ENCODE data around the gene LDLRAD4. TPM values are rescaled to one million over a fixed set of nuclear protein-coding genes. Genes with fewer than 3 reads are reported as not detected.

LDLRAD4 gene
- total and polyA plus RNA-seq, 2 experiments from 2014 or later, result 0.73 to 1.9 TPM

GRCh38 chr18:13477147-13477683 is 258.7 kb downstream of the LDLRAD4 start:
- peaks cover 5% of the 10 kb centered on the region; the same call in 1 of the 3 replicates for H3K9me3 Mint-ChIP-seq
- Histone ChIP-seq H3K9me2 (ENCODE audit: insufficient read depth) (no peaks in the 10 kb centered on the region), H3K79me2 (replicated peaks; ENCODE audit: insufficient read depth) (no peaks in the 10 kb centered on the region), H4K20me1 (replicated peaks; ENCODE audit: insufficient read depth) (no peaks in the 10 kb centered on the region), H2AFZ (no peak overlapping the region), H3K4me1 (ENCODE audit: insufficient read depth) (no peaks in the 10 kb centered on the region), H3F3A (replicated peaks; ENCODE audit: low read depth) (no peaks in the 10 kb centered on the region), H3K4me3 (no peak overlapping the region), H3K36me3 (ENCODE audit: insufficient read depth) (no peaks in the 10 kb centered on the region), H3K27me3 (ENCODE audit: insufficient read depth) (no peaks in the 10 kb centered on the region), H3K27ac (ENCODE audit: low read depth) (no peak overlapping the region), H3K4me2 (no peak overlapping the region)
- ATAC-seq (no peak), DNase-seq (ENCODE audit: low spot score) (no peak)
- TF ChIP-seq REST (IDR thresholded peaks at IDR 0.05; ENCODE audit: unreplicated experiment) (no peak), ZNF114 (CRISPR knock-in tag; IDR thresholded peaks at IDR 0.05) (no peak), CTCF (conservative IDR thresholded peaks at IDR 0.05; ENCODE audit: low read depth in 2 of 2) (no peak), ZNF331 (CRISPR knock-in tag; IDR thresholded peaks at IDR 0.05; ENCODE audit: low read depth) (no peak), NANOG (IDR thresholded peaks at IDR 0.05; ENCODE audit: borderline replicate concordance) (no peak), JUNB (IDR thresholded peaks at IDR 0.05; ENCODE audit: unreplicated experiment) (no peak), EZH2 (IDR thresholded peaks at IDR 0.05; ENCODE audit: low read depth, unreplicated experiment) (no peak), POLR2AphosphoS5 (IDR thresholded peaks at IDR 0.05; ENCODE audit: low read depth) (no peak), CREB1 (CRISPR knock-in tag; IDR thresholded peaks at IDR 0.05; ENCODE audit: low read depth) (no peak), ETS1 (IDR thresholded peaks at IDR 0.05) (no peak), ZNF462 (CRISPR knock-in tag; IDR thresholded peaks at IDR 0.05) (no peak), STAT1 (IDR thresholded peaks at IDR 0.05; ENCODE audit: unreplicated experiment) (no peak), EZH2phosphoT487 (IDR thresholded peaks at IDR 0.05; ENCODE audit: unreplicated experiment) (no peak)
- no peak overlapping the region for H3K27ac Mint-ChIP-seq
- H3K36me3 Mint-ChIP-seq (ENCODE audit: low read depth), result no peaks in the 10 kb centered on the region
- no peak overlapping the region for H3K4me3 Mint-ChIP-seq
- H3K27me3 Mint-ChIP-seq (ENCODE audit: insufficient read depth, low read depth, poor library complexity), result peaks cover 6% of the 10 kb centered on the region
- H3K4me1 Mint-ChIP-seq, result peaks cover 5% of the 10 kb centered on the region

Measured in GM23338 (cell line).